Measurements from ENCODE around the gene TNFRSF12A. TPM values are rescaled to one million over a fixed set of nuclear protein-coding genes. Genes with fewer than 3 reads are reported as not detected.

TNFRSF12A gene
- total and polyA plus RNA-seq, 2 of the 8 experiments (the other 6 are each of a cell fraction or from before 2014, with no cell fraction given): 81.0 to 82.5 TPM

DNA sequence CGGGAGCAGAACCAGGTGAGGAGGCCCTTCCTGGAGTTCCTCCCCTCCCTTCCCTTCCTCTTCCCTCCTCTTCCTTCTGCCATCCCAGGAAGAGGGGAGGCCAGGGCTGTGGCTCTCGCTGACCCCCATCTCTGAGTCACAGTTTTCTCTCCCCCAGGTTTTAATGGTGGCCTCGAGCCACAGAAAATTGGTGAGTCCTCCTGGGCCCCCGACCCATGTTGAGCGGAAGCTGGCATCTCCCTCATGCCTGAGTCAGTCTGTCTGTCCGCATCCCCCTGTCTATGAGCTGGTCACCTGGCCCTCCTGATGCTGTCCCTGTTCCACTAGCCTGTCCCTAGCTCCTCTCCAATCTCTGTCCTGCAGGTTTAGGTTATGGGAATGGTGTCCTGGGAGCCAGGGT is 20.2 kb upstream of the TNFRSF12A start:
- Histone ChIP-seq H2BK120ac (replicated peaks; ENCODE audit: low read depth, low read length) (no peak overlapping the region), H4K8ac (ENCODE audit: extremely low read depth, insufficient read depth, low read length) (no peak overlapping the region), H3K4me1 (replicated peaks in 1 of 4; ENCODE audit: control insufficient read depth in 3 of 4, insufficient read depth in 4 of 4, low read length in 3 of 4) (peaks cover 0 to 26% (median 10%) of the 10 kb centered on the region in 4 experiments; a peak in 6 of 7 replicates), H2BK15ac (ENCODE audit: low read length) (no peak overlapping the region), H4K20me1 (replicated peaks in 1 of 2; ENCODE audit: control insufficient read depth in 1 of 2, insufficient read depth in 2 of 2, low read length in 2 of 2) (peaks cover 0 to 2% of the 10 kb centered on the region in 2 experiments), H2BK20ac (ENCODE audit: low read length) (no peak overlapping the region), H2AFZ (ENCODE audit: low read length) (no peak overlapping the region), H3K23me2 (ENCODE audit: low read depth, low read length) (peaks cover 2% of the 10 kb centered on the region), H3K18ac (ENCODE audit: extremely low read depth, low read length) (no peak overlapping the region), H2BK5ac (ENCODE audit: low read depth, low read length) (no peak overlapping the region), H2BK12ac (ENCODE audit: low read depth, low read length) (no peak overlapping the region), H3K79me1 (ENCODE audit: low read depth, low read length) (no peaks in the 10 kb centered on the region), H3K27ac (ENCODE audit: low read depth, low read length) (no peak overlapping the region), H3K79me2 (ENCODE audit: control insufficient read depth in 1 of 2, insufficient read depth in 2 of 2, low read length in 2 of 2) (no peaks in the 10 kb centered on the region), H3K23ac (ENCODE audit: insufficient read length) (no peak overlapping the region), H3K4me2 (ENCODE audit: insufficient read depth in 1 of 2, low read depth in 2 of 2, low read length in 2 of 2) (no peak overlapping the region), H3K56ac (replicated peaks; ENCODE audit: insufficient read length, low read depth, low read length) (no peak overlapping the region), H3K14ac (ENCODE audit: insufficient read length) (no peak overlapping the region), H3K9me3 (ENCODE audit: insufficient read depth in 2 of 2, low read depth in 1 of 2, low read length in 1 of 2) (no peaks in the 10 kb centered on the region), H4K91ac (replicated peaks; ENCODE audit: insufficient read length, low read length) (no peak overlapping the region), H3K9ac (replicated peaks in 1 of 4; ENCODE audit: extremely low read depth in 1 of 4, low read depth in 3 of 4, low read length in 3 of 4) (no peak overlapping the region; a peak in 1 of 7 replicates), H3K36me3 (ENCODE audit: control insufficient read depth in 2 of 4, insufficient read depth in 4 of 4, low read length in 3 of 4) (no peaks in the 10 kb centered on the region), H2AK5ac (ENCODE audit: low read depth, low read length) (no peak overlapping the region), H3K4me3 (ENCODE audit: extremely low read depth in 1 of 4, insufficient read depth in 2 of 4, low read depth in 3 of 4, low read length in 4 of 4) (no peak overlapping the region), H3K4ac (replicated peaks; ENCODE audit: insufficient read length, low read depth, low read length) (no peak overlapping the region), H4K5ac (ENCODE audit: insufficient read length, low read depth, low read length) (no peak overlapping the region), H3K27me3 (replicated peaks in 1 of 4; ENCODE audit: control insufficient read depth in 3 of 4, extremely low read depth in 1 of 4, insufficient read depth in 3 of 4, low read length in 3 of 4) (no peaks in the 10 kb centered on the region)
- ChIA-PET POLR2A (ENCODE audit: partially characterized antibody) (interaction anchor here (1.0 to 35.7 kb wide), 7 partner anchors 10 to 98 kb away, joined by 3 to 1808 read pairs (median 11); partner anchors contain the start of genes BICDL2, CLDN6, CLDN9 and HCFC1R1), CTCF (ENCODE audit: partially characterized antibody) (interaction anchor here (0.9 to 17.3 kb wide), 6 partner anchors 10 to 36 kb away, joined by 3 to 639 read pairs (median 8); partner anchors contain the start of genes BICDL2, CLDN6, HCFC1R1 and KREMEN2)
- FAIRE-seq (no peak), DNase-seq (ENCODE audit: low read depth in 1 of 2, low spot score in 2 of 2) (no peak)
- WGBS, 2 experiments (ENCODE audit: extremely low coverage in 1 of 2, insufficient coverage in 1 of 2, insufficient read length in 1 of 2, insufficient replicate concordance in 2 of 2, low coverage in 1 of 2, low lambda C conversion rate in 2 of 2, missing lambda C conversion rate in 1 of 2): 91% methylated on average over 5 of the region's 6 CpGs; no CpG with 5 or more reads in 1 of the 2 experiments
- no peak for TF ChIP-seq MAX (IDR thresholded peaks at IDR 0.05)
- no peak for TF ChIP-seq CTBP2 (IDR thresholded peaks at IDR 0.05; ENCODE audit: borderline replicate concordance, insufficient read depth, insufficient read length, low read length)
- TF ChIP-seq PHF8 (conservative IDR thresholded peaks at IDR 0.05; ENCODE audit: low read depth, low read length): no peak
- no peak for TF ChIP-seq NRF1 (IDR thresholded peaks at IDR 0.05; ENCODE audit: low read depth, low read length)
- TF ChIP-seq KDM4A (IDR thresholded peaks at IDR 0.05; ENCODE audit: low read depth, low read length, severe bottlenecking): no peak
